WTC11 (cell line): ENCODE measurements around the gene JMJD8. TPM values are rescaled to one million over a fixed set of nuclear protein-coding genes. Genes with fewer than 3 reads are reported as not detected.

Source experiments
- ATAC-seq: fragments of 200-7000 bp; cut with Tn5 transposase; 2 replicates; pipeline ENCODE4 v1.10.0; 2021; ENCODE audit warnings: mild to moderate bottlenecking, moderate library complexity
- CTCF ChIA-PET: fragments of 300-600 bp; sonication (Branson Sonifier 250); formaldehyde crosslinking; loops from one replicate; lab custom pipeline; 2021; ENCODE audit warnings: antibody characterized with exemption; lab: Charles Lee
- POLR2A ChIA-PET: fragments of 350-600 bp; sonication (Branson Sonifier 250); formaldehyde crosslinking; loops from one replicate; lab custom pipeline; 2021; ENCODE audit warnings: antibody characterized with exemption; lab: Charles Lee
- DNase-seq: peaks from one replicate; pipeline ENCODE4 v3.0.0; 2021; ENCODE audit warnings: low spot score
- H3K27ac Mint-ChIP-seq: 2 replicates; pipeline ENCODE4 v1.8.0; 2021; ENCODE audit warnings: mixed read lengths
- H3K27me3 Mint-ChIP-seq: 2 replicates; pipeline ENCODE4 v1.8.0; 2021; ENCODE audit warnings: low read depth, mild to moderate bottlenecking, moderate library complexity, mixed read lengths
- H3K36me3 Mint-ChIP-seq: 2 replicates; pipeline ENCODE4 v1.8.0; 2021; ENCODE audit warnings: mixed read lengths
- H3K4me1 Mint-ChIP-seq: 2 replicates; pipeline ENCODE4 v1.8.0; 2022; ENCODE audit warnings: mixed read lengths
- H3K4me3 Mint-ChIP-seq: 2 replicates; pipeline ENCODE4 v1.8.0; 2021; ENCODE audit warnings: mild to moderate bottlenecking, moderate library complexity, mixed read lengths
- H3K9me3 Mint-ChIP-seq: 2 replicates; pipeline ENCODE4 v1.8.0; 2021; ENCODE audit warnings: mixed read lengths
- AR ChIP-seq: fragments of 250-450 bp; sonication (Bioruptor Pico); IDR thresholded peaks from 2 replicates; pipeline ENCODE4 v1.9.0; 2021; ENCODE audit warnings: mild to moderate bottlenecking
- CREM ChIP-seq: sonication (generic); formaldehyde crosslinking; IDR thresholded peaks from 2 replicates; pipeline ENCODE4 v1.8.1; 2022; ENCODE audit warnings: mild to moderate bottlenecking, missing genetic modification reagents, moderate library complexity
- ELF4 ChIP-seq: sonication (generic); formaldehyde crosslinking; IDR thresholded peaks from 2 replicates; pipeline ENCODE4 v1.8.1; 2022; ENCODE audit warnings: low read depth, mild to moderate bottlenecking, moderate library complexity, missing genetic modification reagents
- ESRRA ChIP-seq: sonication (generic); formaldehyde crosslinking; IDR thresholded peaks from 2 replicates; pipeline ENCODE4 v1.8.1; 2022; ENCODE audit warnings: mild to moderate bottlenecking, missing genetic modification reagents, borderline replicate concordance
- FOXJ3 ChIP-seq: sonication (generic); formaldehyde crosslinking; IDR thresholded peaks from 2 replicates; pipeline ENCODE4 v1.9.0; 2021; ENCODE audit warnings: missing genetic modification reagents, mild to moderate bottlenecking, borderline replicate concordance
- FOXP1 ChIP-seq: sonication (generic); formaldehyde crosslinking; IDR thresholded peaks from 2 replicates; pipeline ENCODE4 v1.8.0; 2022; ENCODE audit warnings: missing genetic modification reagents, mild to moderate bottlenecking, moderate library complexity, borderline replicate concordance
- GRHL2 ChIP-seq: fragments of 250-450 bp; sonication (Bioruptor Pico); IDR thresholded peaks from 2 replicates; pipeline ENCODE4 v1.8.0; 2022; ENCODE audit warnings: mild to moderate bottlenecking, moderate library complexity; ENCODE audit not compliant: insufficient replicate concordance, severe bottlenecking
- IRF2 ChIP-seq: sonication (generic); formaldehyde crosslinking; IDR thresholded peaks from 2 replicates; pipeline ENCODE4 v1.8.0; 2022; ENCODE audit warnings: low read depth, missing genetic modification reagents, borderline replicate concordance
- JAZF1 ChIP-seq: fragments of 250-450 bp; sonication (Bioruptor Pico); IDR thresholded peaks from 2 replicates; pipeline ENCODE4 v1.9.0; 2021; ENCODE audit warnings: moderate library complexity, mild to moderate bottlenecking, inconsistent platforms
- KAT7 ChIP-seq: sonication (generic); formaldehyde crosslinking; IDR thresholded peaks from 2 replicates; pipeline ENCODE4 v1.8.1; 2023; ENCODE audit warnings: missing genetic modification reagents, mild to moderate bottlenecking, borderline replicate concordance
- MYBL2 ChIP-seq: sonication (generic); formaldehyde crosslinking; IDR thresholded peaks from 2 replicates; pipeline ENCODE4 v1.8.1; 2023; ENCODE audit warnings: mild to moderate bottlenecking, moderate library complexity, missing genetic modification reagents
- NFYB ChIP-seq: sonication (generic); formaldehyde crosslinking; conservative IDR thresholded peaks from 2 replicates; pipeline ENCODE4 v1.8.0; 2022; ENCODE audit warnings: low read depth, missing genetic modification reagents
- NR1H2 ChIP-seq: sonication (generic); formaldehyde crosslinking; IDR thresholded peaks from 2 replicates; pipeline ENCODE4 v1.9.0; 2021; ENCODE audit warnings: mild to moderate bottlenecking, moderate library complexity, missing genetic modification reagents
- NR3C1 ChIP-seq: sonication (generic); formaldehyde crosslinking; conservative IDR thresholded peaks from 2 replicates; pipeline ENCODE4 v1.8.1; 2023; ENCODE audit warnings: low read depth, mild to moderate bottlenecking, missing genetic modification reagents
- SMAD3 ChIP-seq: sonication (generic); formaldehyde crosslinking; IDR thresholded peaks from 2 replicates; pipeline ENCODE4 v1.8.0; 2022; ENCODE audit warnings: missing genetic modification reagents, mild to moderate bottlenecking, borderline replicate concordance
- TEAD4 ChIP-seq: sonication (generic); formaldehyde crosslinking; IDR thresholded peaks from 2 replicates; pipeline ENCODE4 v1.8.0; 2022; ENCODE audit warnings: mild to moderate bottlenecking, missing genetic modification reagents
- ZBTB21 ChIP-seq: sonication (generic); formaldehyde crosslinking; IDR thresholded peaks from 2 replicates; pipeline ENCODE4 v1.8.1; 2023; ENCODE audit warnings: mild to moderate bottlenecking, missing genetic modification reagents, borderline replicate concordance
- ZMAT4 ChIP-seq: fragments of 250-450 bp; sonication (Bioruptor Pico); IDR thresholded peaks from 2 replicates; pipeline ENCODE4 v1.9.0; 2021; ENCODE audit warnings: mild to moderate bottlenecking
- ZNF219 ChIP-seq: sonication (generic); formaldehyde crosslinking; IDR thresholded peaks from 2 replicates; pipeline ENCODE4 v1.8.0; 2023; ENCODE audit warnings: missing genetic modification reagents, mild to moderate bottlenecking, borderline replicate concordance
- ZNF263 ChIP-seq: sonication (generic); formaldehyde crosslinking; IDR thresholded peaks from 2 replicates; pipeline ENCODE4 v1.8.1; 2022; ENCODE audit warnings: low read depth, mild to moderate bottlenecking, moderate library complexity, missing genetic modification reagents
- ZNF317 ChIP-seq: sonication (generic); formaldehyde crosslinking; IDR thresholded peaks from 2 replicates; pipeline ENCODE4 v1.8.1; 2023; ENCODE audit warnings: low read depth, mild to moderate bottlenecking, moderate library complexity, missing genetic modification reagents, borderline replicate concordance
- total RNA-seq: library from RNA; stranded (reverse); gene quantifications from 3 replicates; pipeline ENCODE4 v1.2.3, GENCODE V29; 2021
- TF ChIP-seq, protein P1 (sequence below): fragments of 250-450 bp; sonication (Bioruptor Pico); conservative IDR thresholded peaks from 2 replicates; pipeline ENCODE4 v1.9.0; 2021; ENCODE audit warnings: mild to moderate bottlenecking
- TF ChIP-seq, protein P2 (sequence below): sonication (generic); formaldehyde crosslinking; IDR thresholded peaks from 2 replicates; pipeline ENCODE4 v1.8.1; 2022; ENCODE audit warnings: missing genetic modification reagents, borderline replicate concordance
- TF ChIP-seq, protein P3 (sequence below): sonication (generic); formaldehyde crosslinking; IDR thresholded peaks from 2 replicates; pipeline ENCODE4 v1.8.1; 2022; ENCODE audit warnings: low read depth, mild to moderate bottlenecking, moderate library complexity, missing genetic modification reagents, borderline replicate concordance

The JMJD8 gene
- total RNA-seq, 1 experiment from 2014 or later: 61.2 TPM

DNA sequence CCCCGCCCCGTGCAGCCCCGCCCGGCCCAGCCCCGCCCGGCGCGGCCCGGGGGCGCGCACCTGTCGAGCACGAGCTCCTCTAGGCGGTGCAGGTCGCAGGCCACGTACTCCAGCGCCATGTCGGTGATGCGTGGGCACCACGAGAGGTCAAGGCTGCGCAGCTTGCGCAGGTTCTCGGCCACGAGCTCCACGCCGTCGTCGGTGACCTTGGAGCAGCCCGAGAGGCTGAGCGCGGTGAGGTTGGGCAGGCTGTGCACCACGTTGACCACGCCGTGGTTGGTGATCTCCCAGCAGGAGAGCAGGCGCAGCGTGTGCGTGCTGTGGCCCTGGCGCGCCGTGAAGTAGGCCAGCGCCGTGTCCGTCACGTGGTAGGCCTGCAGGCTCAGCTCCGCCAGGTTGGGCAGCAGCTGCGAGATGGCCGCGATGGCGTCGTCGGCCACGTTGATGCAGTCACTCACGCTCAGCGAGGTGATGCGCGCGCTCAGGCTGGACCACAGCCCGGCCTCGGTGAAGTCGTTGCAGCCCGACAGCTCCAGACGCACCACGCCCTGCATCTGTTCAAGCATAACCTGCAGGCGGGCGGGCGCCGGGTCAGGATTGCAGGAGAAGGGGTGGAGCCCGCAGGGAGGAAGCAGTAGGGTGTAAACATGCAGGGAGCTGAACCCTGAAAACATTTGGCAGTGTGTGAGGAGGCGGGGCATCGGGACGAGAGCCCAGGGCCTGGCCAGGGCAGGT is 11.4 kb upstream of the JMJD8 start (continued):
- TF ChIP-seq ZNF263 (CRISPR knock-in tag) (no peak), JAZF1 (CRISPR knock-in tag) (no peak), NR3C1 (no peak), FOXP1 (CRISPR knock-in tag) (peak; percentile 96), ESRRA (CRISPR knock-in tag) (peak; percentile 71; the same call in 1 of the 2 replicates), AR (no peak), ZMAT4 (CRISPR knock-in tag) (no peak), NR1H2 (CRISPR knock-in tag) (no peak), IRF2 (no peak), TEAD4 (CRISPR knock-in tag) (no peak)
- TF ChIP-seq, protein P1, sequence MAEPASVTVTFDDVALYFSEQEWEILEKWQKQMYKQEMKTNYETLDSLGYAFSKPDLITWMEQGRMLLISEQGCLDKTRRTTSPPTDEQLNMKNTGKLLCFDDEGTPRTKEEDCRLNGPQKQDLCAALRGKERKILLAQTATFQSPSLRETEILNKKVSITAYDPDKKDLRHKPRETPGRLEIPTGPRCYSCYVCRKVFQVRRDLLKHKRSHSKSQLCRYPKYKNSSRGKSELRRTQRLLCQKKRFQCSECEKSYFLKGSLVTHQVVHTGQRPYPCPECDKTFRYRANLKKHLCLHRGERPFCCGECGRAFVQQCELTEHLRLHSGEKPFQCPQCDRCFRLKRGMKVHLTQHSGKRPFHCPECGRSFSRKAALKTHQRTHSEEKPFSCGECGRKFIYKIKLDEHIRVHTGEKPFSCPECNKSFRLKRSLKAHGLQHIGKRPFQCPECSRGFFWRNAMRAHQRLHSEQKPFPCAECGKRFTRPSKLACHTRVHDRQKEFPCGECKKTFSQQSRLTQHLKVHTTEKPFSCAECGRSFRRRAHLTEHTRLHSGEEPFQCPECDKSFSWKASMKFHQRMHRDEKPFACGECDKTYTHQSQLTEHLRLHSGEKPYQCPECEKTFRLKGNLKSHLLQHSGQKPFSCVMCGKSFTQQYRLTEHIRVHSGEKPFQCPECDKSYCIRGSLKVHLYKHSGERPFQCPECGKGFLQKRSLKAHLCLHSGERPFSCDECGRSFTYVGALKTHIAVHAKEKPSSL: no peak

DNA sequence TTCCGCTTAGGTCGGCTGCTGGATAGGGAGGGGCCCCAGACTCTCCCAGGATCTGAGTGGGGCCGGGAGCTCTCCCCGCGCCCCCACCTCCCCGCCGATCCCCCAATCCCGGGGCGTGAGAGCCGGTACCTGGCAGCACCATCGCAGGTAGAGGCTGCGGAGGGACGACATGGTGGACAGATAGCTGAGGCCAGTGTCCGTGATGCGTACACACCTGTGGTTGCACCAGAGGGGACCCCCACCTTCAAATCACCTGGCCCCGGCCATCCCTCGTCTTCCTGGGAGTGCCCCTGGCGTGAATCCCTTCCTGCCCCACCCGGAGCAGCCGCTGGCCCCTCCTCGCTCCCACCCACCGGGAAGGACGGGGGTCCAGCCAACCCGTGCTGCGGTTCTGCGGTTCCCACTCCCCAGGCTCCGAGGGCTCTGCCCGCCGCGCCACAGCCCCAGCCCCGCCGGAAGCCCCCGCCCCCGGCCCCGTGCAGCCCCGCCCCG is 10.8 kb upstream of the JMJD8 start:
- peaks cover 4% of the 10 kb centered on the region; the same call in 1 of the 2 replicates for H3K4me1 Mint-ChIP-seq
- no peaks in the 10 kb centered on the region for H3K9me3 Mint-ChIP-seq
- ChIA-PET CTCF (interaction anchor here (1.0 to 2.5 kb wide), 17 partner anchors 8 to 207 kb away, joined by 3 to 12 read pairs (median 5); partner anchors contain the start of genes CHTF18, CIAO3, JMJD8 and METRN), POLR2A (interaction anchor here (1.0 to 2.0 kb wide), 5 partner anchors 10 to 93 kb away, joined by 3 to 6 read pairs (median 3); partner anchors contain the start of genes CHTF18, JMJD8 and RPUSD1)
- ATAC-seq (peak; percentile 41), DNase-seq (no peak)
- H3K27me3 Mint-ChIP-seq: peaks cover 75% of the 10 kb centered on the region
- H3K27ac Mint-ChIP-seq: no peak overlapping the region
- no peaks in the 10 kb centered on the region for H3K36me3 Mint-ChIP-seq
- H3K4me3 Mint-ChIP-seq: peak overlapping the region; percentile 71
- no peak for TF ChIP-seq CREM (CRISPR knock-in tag)
- no peak for TF ChIP-seq NFYB
- TF ChIP-seq, protein P2, sequence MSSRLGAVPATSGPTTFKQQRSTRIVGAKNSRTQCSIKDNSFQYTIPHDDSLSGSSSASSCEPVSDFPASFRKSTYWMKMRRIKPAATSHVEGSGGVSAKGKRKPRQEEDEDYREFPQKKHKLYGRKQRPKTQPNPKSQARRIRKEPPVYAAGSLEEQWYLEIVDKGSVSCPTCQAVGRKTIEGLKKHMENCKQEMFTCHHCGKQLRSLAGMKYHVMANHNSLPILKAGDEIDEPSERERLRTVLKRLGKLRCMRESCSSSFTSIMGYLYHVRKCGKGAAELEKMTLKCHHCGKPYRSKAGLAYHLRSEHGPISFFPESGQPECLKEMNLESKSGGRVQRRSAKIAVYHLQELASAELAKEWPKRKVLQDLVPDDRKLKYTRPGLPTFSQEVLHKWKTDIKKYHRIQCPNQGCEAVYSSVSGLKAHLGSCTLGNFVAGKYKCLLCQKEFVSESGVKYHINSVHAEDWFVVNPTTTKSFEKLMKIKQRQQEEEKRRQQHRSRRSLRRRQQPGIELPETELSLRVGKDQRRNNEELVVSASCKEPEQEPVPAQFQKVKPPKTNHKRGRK (CRISPR knock-in tag): no peak
- no peak for TF ChIP-seq ZNF219 (CRISPR knock-in tag)
- TF ChIP-seq MYBL2: no peak
- no peak for TF ChIP-seq SMAD3 (CRISPR knock-in tag)
- no peak for TF ChIP-seq FOXJ3 (CRISPR knock-in tag)
- no peak for TF ChIP-seq KAT7 (CRISPR knock-in tag)
- TF ChIP-seq ELF4 (CRISPR knock-in tag): no peak
- no peak for TF ChIP-seq ZNF317
- TF ChIP-seq GRHL2 (CRISPR knock-in tag): no peak
- TF ChIP-seq, protein P3, sequence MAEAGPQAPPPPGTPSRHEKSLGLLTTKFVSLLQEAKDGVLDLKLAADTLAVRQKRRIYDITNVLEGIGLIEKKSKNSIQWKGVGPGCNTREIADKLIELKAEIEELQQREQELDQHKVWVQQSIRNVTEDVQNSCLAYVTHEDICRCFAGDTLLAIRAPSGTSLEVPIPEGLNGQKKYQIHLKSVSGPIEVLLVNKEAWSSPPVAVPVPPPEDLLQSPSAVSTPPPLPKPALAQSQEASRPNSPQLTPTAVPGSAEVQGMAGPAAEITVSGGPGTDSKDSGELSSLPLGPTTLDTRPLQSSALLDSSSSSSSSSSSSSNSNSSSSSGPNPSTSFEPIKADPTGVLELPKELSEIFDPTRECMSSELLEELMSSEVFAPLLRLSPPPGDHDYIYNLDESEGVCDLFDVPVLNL (CRISPR knock-in tag): no peak
- TF ChIP-seq ZBTB21: no peak
- TF ChIP-seq, protein P1: no peak
